Measurements from ENCODE around the gene UPP1. TPM values are rescaled to one million over a fixed set of nuclear protein-coding genes. Genes with fewer than 3 reads are reported as not detected.

Gene UPP1
- polyA plus RNA-seq, 2 of the 4 experiments (the other 2 are of a cell fraction): 32.2 to 55.7 TPM

GRCh38 chr7:48083114-48083830, 5.8 kb upstream of the UPP1 start:
- H3K27ac ChIP-seq: peak overlapping the region; percentile 93 to 96; a peak in 5 of 6 replicates
- TF ChIP-seq CTCF (IDR thresholded peaks at IDR 0.05) (no peak), EP300 (IDR thresholded peaks at IDR 0.05) (no peak), NR3C1 (IDR thresholded peaks at IDR 0.05) (no peak), GATA3 (IDR thresholded peaks at IDR 0.05; ENCODE audit: borderline replicate concordance) (no peak), CBX8 (IDR thresholded peaks at IDR 0.05) (no peak), NPAS2 (CRISPR knock-in tag; IDR thresholded peaks at IDR 0.05; ENCODE audit: borderline replicate concordance) (no peak), NFE2L2 (conservative IDR thresholded peaks at IDR 0.05; ENCODE audit: low read length) (no peak), TP53 (CRISPR knock-in tag; IDR thresholded peaks at IDR 0.05) (no peak), POLR2AphosphoS2 (conservative IDR thresholded peaks at IDR 0.05; ENCODE audit: low read length) (no peak), RCOR1 (IDR thresholded peaks at IDR 0.05; ENCODE audit: low read depth, low read length) (no peak), ELK1 (IDR thresholded peaks at IDR 0.05; ENCODE audit: low read depth, low read length) (no peak), BCL3 (IDR thresholded peaks at IDR 0.05) (no peak), ATOH8 (CRISPR knock-in tag; IDR thresholded peaks at IDR 0.05; ENCODE audit: low read depth) (no peak)
- DNase-seq (ENCODE audit: low read depth in 1 of 2, low spot score in 1 of 2): no peak
- WGBS (ENCODE audit: missing lambda C conversion rate): 79% methylated on average over 6 of the region's 6 CpGs
- ATAC-seq: no peak
- ChIA-PET CTCF (interaction anchor here (0.7 to 15.8 kb wide), 4 partner anchors 23 to 92 kb away, joined by 3 to 177 read pairs (median 7); no protein-coding TSS in a partner anchor), POLR2A (interaction anchor here (0.7 kb wide), 1 partner anchor 483 kb away, joined by 4 read pairs; no protein-coding TSS in a partner anchor)
- peak overlapping the region; percentile 20; the same call in 1 of the 3 replicates for H3K4me2 ChIP-seq
- no peak overlapping the region for H3K4me3 ChIP-seq
- H3K9me3 ChIP-seq: no peaks in the 10 kb centered on the region
- FAIRE-seq: no peak
- H3K4me1 ChIP-seq: peaks cover 56% of the 10 kb centered on the region

- H3K27ac ChIP-seq: peak overlapping the region; percentile 93 to 96
- ChIA-PET CTCF (interaction anchor here (0.9 to 15.8 kb wide), 6 partner anchors 11 to 96 kb away, joined by 3 to 177 read pairs (median 6); no protein-coding TSS in a partner anchor), POLR2A (no interaction called here)
- peak; percentile 58 to 61 for ATAC-seq
- DNase-seq (ENCODE audit: low read depth in 1 of 2, low spot score in 1 of 2): peak; percentile 88 to 94
- peak overlapping the region; percentile 82 for H3K4me2 ChIP-seq
- FAIRE-seq: peak; percentile 88
- no peaks in the 10 kb centered on the region for H3K9me3 ChIP-seq
- H3K4me1 ChIP-seq: peaks cover 56% of the 10 kb centered on the region
- H3K4me3 ChIP-seq: no peak overlapping the region
- WGBS (ENCODE audit: missing lambda C conversion rate): 4% methylated on average over 9 of the region's 9 CpGs
- no peak for TF ChIP-seq HDAC2 (IDR thresholded peaks at IDR 0.05)
- TF ChIP-seq RARB (CRISPR knock-in tag; IDR thresholded peaks at IDR 0.05): peak; percentile 88
- TF ChIP-seq EHF (CRISPR knock-in tag; IDR thresholded peaks at IDR 0.05): peak; percentile 74; the same call in 1 of the 2 replicates
- no peak for TF ChIP-seq CTCF (IDR thresholded peaks at IDR 0.05)
- TF ChIP-seq EHMT2 (IDR thresholded peaks at IDR 0.05; ENCODE audit: low read depth): no peak
- TF ChIP-seq FOSB (CRISPR knock-in tag; IDR thresholded peaks at IDR 0.05): no peak
- no peak for TF ChIP-seq RNF2 (IDR thresholded peaks at IDR 0.05; ENCODE audit: borderline replicate concordance, low read depth)
- TF ChIP-seq CHD4 (IDR thresholded peaks at IDR 0.05; ENCODE audit: borderline replicate concordance): no peak
- no peak for TF ChIP-seq RCOR1 (IDR thresholded peaks at IDR 0.05; ENCODE audit: low read depth, low read length)
- TF ChIP-seq KDM5A (IDR thresholded peaks at IDR 0.05): no peak
- TF ChIP-seq ZC3H11A (IDR thresholded peaks at IDR 0.05): no peak
- no peak for TF ChIP-seq ZFP36 (IDR thresholded peaks at IDR 0.05; ENCODE audit: borderline replicate concordance, partially characterized antibody)
- peak; percentile 39; the same call in 1 of the 2 replicates for TF ChIP-seq BHLHE40 (IDR thresholded peaks at IDR 0.05; ENCODE audit: low read depth, low read length)
- 0 out of 2 replicates have a peak, but pooled peaks have one; percentile 6 for TF ChIP-seq MYC (IDR thresholded peaks at IDR 0.05; ENCODE audit: borderline replicate concordance, low read length)
- no peak for TF ChIP-seq KDM1A (IDR thresholded peaks at IDR 0.05; ENCODE audit: low read depth)
- peak; percentile 83 for TF ChIP-seq HOXB5 (CRISPR knock-in tag; IDR thresholded peaks at IDR 0.05)
- no peak for TF ChIP-seq ESRRA (IDR thresholded peaks at IDR 0.05; ENCODE audit: borderline replicate concordance, low read length)
- TF ChIP-seq HOXB13 (CRISPR knock-in tag; IDR thresholded peaks at IDR 0.05; ENCODE audit: low read depth): peak; percentile 83; the same call in 1 of the 2 replicates
These were observed 4.2 kb upstream of the UPP1 start for GRCh38 chr7:48084727-48085432.

Data from A549 (cell line).